GM21717 (cell line): ENCODE data around the gene PSTPIP2.
"Not testable (repeated sequence)": the region's sequence is repeated elsewhere in the genome, so short reads cannot be mapped to it uniquely, and the experiment has no call there.

Source experiments
- ATAC-seq: cut with Tn5 transposase; IDR thresholded peaks from one replicate; pipeline ENCODE4 v1.9.1; 2021; ENCODE audit warnings: mild to moderate bottlenecking, moderate library complexity; ENCODE audit not compliant: unreplicated experiment

Gene PSTPIP2

DNA sequence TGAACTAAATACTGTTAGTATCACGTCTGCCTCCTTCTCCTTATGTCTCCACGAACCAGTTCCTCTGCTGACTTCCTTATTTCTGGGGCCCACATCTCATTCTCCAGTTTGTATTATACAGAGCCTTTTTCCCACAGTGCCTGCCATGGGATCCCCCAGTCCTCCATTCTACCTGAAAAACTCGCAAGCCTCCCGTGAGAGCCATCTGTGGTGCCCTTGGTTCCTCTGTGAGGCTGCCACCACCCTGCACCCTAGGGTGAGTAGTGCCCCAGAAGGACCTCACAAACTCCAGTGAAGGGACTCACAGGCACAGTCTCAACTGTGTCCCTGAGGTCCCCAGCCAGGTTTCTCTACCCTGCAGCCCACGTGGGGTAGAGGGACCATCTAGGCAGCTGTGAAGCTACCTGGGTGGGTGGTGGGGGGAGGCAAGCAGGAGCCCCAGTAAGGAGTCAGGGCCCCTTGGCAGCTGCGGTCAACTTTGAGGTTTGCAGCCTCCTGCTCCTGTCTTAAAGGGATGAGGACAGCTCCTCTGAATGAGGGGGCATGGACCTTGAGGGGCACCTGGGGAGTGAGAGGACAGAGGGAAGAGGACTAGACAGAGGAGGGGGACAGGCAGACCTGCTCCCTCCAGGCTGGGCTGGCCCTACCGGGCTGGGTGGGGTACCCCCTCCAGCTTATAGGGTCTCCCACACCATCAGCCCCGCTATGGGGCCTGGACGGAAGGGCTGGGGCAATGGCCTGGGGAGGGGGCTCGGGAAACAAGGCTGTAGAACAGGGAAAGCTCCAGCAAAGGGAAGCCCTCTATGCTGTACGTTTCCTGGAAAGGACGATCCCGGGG lies 1.0 kb downstream of the PSTPIP2 start:
- ATAC-seq = no peak

DNA sequence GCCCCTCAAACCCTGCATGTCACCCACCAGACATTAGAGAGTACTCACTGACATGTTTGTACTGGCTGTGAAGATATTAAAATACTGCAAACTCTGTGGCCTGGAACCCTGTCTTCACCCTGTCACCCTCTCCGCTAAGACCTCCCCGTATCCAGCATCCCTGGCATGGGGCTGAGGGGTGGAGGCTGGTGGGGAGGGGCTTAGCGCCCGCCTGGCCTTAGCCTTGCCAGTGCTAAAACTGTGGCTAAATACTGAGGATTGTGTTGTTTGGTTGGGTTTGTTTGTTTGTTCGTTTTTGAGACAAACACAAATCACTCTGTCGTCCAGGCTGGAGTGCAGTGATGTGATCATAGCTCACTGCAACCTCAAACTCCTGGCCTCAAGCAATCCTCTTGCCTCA lies 1.8 kb downstream of the PSTPIP2 start:
- no peak for ATAC-seq

- ATAC-seq = no peak
Observed at GRCh38 chr18:46069524-46069923, 2.5 kb downstream of the PSTPIP2 start.

DNA sequence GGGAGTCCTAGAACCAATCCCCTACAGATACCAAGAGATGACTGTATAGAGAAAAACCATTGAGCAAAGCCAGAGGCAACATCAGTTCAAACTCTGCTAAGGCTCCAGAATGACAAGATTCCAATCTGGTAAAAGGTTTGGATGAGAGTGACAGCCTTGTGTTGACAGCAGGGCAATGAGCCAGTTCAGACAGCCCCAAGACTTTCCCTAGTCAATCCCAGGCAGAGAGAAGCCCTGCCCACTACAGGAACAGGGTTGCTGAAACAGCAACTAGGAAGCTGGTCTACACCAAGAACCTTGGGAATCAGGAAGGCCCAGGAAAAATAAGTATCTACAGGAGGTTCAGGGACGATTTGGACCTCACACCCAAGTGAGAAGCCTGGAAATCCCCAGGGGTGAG lies 3.3 kb downstream of the PSTPIP2 start:
- ATAC-seq = no peak

DNA sequence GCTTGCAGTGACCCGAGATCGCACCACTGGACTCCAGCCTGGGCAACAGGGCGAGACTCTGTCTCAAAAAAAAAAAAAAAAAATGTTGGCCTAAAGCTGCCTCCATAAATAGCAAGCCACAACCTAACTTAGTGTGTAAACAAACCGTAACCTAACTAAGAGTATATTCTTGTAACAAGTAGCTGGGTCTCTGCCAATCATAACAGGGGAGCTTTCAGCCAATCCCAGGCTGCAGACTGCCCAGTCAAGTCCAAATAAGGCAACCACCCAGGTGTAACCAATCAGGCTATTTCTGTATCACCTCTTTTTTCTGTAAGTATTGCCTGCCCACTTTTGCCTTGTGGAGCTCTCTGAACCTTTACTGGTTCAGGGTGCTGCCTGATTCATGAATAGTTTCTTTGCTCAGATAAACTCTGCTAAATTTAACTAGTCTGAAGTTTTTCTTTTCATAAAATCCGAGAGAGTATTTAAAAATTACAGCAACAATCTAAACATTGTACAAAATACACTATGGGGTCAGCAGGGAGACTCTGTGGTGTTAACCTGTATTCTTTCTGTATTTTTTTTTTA lies 4.5 kb downstream of the PSTPIP2 start:
- ATAC-seq = no peak

GRCh38 chr18:46062781-46063180 lies 9.3 kb downstream of the PSTPIP2 start:
- ATAC-seq = no peak

GRCh38 chr18:46061796-46062195 lies 10.3 kb downstream of the PSTPIP2 start:
- ATAC-seq = no peak

- no peak for ATAC-seq
Observed at GRCh38 chr18:46061387-46061786, 10.7 kb downstream of the PSTPIP2 start.

DNA sequence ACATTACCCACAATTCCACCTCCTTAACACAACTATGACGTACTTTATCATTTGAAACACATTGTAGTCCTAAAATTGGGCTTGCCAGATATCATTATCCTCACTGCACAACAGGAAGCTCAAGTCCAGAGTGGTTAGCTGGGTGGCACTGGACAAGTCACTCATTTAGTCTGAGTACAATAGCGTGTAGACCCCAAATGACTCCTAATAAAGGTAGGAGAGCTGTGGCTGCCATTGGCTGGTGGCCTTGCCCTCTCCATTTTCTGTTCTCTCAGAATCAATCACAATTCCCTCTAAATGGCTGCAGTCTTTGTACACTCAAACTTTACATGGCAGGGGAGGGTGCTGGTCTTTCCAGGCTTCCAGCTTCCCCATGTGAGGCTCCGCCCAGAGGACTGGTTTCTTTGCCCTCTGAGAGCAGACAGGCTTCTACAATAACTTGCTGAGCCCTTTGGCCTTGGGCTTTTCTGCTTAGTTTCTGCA lies 11.7 kb downstream of the PSTPIP2 start:
- ATAC-seq = no peak

DNA sequence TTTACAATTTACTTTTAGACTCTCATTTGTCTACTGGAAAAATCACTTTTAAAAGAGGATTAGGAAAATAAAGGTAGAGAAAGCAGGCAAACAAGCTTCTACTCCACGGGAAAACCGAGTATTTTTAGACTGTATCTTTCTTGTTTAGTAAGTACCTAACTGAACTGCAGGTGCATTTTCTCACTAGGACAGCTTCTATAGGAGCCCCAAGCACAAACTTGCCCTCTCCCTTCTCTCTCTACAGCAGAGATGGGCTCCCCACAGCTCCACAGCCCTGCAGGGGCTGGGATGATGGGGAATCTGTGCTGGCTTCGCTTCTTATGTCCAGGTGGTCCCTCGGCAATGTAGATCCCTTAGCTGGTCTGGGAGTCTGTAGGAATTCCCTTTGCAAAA lies 16.2 kb downstream of the PSTPIP2 start:
- ATAC-seq = no peak

DNA sequence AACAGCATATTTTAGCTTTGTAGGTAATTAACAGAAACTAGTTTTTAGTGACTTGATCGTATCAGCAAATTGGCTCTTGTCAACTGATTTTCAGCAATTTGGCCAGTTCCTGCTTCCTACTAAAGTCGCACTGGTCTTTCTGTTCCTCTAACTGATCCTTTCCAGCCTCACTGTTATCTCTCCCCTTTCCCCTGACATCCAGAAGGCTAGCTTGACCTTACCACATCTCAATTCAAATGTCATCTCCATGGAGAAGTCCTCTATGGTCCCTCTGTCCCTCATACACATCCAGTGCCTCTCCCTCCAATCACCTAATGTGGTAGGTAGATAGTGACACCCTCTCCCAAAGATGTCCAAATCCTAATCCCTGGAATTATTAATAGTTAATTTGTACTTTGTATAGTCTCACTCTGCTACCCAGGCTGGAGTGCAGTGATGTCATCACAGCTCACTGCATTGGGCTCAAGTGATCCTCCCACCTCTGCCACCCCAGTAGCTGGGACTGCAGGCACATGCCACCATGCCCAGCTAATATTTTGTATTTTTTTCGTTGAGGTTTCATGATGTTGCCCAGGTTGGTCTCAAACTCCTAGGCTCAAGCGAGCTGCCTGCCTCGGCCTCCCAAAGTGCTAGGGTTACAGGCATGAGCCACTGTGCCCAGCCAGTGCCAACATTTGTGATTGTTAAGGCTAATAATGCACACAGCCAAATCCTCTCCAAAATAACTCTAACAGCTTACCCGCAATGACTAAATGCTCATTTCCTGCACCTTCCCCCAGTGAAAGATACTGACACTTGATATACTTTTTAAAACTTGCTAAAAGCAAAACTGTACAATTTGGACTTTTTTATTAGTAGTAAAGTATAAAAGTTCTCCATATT lies 16.9 kb downstream of the PSTPIP2 start:
- ATAC-seq = no peak

DNA sequence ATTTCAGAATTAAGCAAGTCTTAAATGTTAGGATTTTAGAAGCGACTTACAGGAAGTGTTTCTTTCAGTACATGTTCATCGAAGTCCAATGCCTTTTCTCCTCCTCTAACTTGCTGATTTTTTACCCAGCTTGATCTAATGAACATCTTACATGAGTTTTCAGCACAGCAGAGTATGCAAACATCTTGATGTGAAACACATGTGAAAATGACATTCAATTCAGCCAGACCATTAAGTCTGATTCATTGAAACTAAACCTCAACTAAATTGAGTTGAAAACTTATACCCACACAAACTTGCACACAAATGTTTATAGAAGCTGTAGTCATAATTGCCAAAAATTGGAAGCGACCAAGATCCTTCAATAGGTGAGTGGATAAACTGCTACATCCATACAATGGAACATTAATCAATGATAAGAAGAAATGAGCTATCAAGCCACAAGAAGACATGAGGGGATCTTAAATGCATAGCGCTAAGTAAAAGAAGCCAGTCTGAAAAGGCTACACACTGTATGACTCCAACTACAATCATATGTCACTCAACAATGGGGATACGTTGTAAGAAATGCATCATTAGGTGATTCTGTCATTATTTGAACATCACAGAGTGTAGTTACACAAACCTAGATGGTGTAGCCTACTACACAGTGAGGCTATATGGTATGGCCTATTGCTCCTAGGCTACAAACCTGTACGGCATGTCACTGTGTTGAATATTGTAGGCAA lies 18.5 kb downstream of the PSTPIP2 start:
- ATAC-seq = no peak

GRCh38 chr18:46051731-46052461 lies 20.2 kb downstream of the PSTPIP2 start:
- ATAC-seq = no peak

DNA sequence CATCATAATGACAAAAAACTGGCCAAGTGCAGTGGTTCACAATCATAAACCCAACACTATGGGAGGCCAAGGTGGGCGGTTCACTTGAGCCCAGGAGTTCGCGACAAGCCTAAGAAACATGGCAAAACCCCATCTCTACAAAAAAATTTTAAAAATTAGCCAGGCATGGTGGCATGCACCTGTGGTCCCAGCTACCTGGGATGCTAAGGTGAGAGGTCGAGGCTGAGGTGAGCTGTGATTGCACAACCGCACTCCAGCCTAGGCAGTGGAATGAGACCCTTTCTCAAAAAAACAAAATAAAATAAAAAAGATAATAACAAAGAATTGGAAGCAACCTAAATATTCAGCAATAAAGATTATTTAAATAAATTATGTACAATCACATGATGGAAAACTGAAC lies 21.8 kb downstream of the PSTPIP2 start:
- ATAC-seq = no peak

GRCh38 chr18:46048641-46049040 lies 23.4 kb downstream of the PSTPIP2 start:
- no peak for ATAC-seq

DNA sequence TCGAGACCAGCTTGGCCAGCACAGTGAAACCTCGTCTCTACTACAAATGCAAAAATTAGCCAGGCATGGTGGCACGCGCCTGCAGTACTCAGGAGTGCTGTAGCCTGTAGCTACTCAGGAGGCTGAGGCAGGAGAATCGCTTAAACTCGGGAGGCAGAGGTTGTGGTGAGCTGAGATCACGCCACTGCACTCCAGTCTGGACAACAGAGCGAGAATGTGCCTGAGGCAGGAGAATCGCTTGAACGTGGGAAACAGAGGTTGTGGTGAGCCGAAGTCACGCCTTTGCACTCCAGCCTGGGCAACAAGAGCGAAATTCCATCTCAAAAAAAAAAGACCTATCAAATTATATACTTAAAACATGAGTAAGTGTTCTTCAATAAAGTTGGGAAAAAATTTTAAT lies 24.7 kb downstream of the PSTPIP2 start:
- ATAC-seq = not testable (repeated sequence)

DNA sequence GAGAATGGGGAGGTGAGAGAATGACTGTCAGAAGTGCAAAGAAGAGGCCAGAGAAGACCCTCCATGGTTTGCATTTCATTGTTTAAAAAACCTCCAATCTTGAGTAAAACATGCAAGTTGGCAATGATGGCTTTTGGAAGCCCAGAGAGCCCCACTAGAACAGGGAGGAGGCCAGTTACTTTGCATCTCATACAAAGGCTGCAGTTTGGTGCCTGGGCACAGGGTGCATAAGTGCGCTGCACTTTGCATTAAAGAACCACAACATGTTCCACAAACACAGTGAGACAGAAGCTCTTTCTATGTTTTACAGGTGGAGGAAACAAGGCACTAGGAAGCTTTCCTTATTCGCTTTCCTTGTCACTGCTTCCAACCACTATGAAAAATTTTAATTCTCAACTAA lies 25.4 kb downstream of the PSTPIP2 start:
- no peak for ATAC-seq

DNA sequence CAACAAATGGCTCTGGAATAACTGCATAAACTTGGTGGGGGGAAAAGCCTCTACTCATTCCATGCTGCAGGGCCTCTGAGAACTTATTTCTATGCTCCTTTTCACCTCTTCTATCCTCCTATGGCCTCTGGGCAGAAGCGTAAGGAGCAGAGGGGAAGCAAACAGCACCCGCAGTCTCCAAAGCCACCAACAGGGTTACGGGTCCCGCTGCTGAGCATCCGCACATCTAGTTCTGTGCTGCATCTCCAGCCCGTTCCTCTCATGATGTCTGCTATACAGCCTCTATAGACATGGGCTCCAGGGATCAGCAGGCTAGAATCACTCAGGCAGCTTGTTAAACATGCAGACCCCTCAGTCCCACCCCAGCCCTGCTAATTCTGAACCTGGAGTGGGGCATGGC lies 25.9 kb downstream of the PSTPIP2 start:
- no peak for ATAC-seq

DNA sequence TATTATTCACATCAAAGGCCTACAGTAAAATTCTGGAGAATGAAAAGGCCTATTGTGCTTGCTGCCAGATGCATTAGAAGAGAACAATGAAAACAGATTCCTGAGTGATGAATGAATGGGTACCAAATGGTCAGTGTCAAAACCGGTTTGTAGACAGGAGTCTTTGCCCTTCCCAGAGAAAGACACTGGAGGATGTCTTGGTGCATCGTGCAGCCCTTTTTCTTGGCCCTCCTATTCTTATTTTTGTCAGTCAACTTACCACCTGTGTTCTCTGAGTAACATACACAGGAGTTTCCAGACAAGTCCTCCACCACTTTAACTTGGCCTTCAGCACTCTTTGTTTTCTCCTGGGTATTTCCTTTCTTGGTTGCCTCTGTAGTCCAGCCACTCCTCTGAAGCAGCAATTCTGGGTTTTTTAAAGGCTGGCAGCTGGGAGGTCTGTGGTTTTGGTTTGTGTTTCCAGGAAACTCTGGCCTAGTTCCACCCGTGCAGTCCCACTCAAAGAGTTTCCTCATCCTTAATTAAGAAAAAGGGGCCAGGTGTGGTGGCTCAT lies 29.4 kb downstream of the PSTPIP2 start:
- no peak for ATAC-seq

DNA sequence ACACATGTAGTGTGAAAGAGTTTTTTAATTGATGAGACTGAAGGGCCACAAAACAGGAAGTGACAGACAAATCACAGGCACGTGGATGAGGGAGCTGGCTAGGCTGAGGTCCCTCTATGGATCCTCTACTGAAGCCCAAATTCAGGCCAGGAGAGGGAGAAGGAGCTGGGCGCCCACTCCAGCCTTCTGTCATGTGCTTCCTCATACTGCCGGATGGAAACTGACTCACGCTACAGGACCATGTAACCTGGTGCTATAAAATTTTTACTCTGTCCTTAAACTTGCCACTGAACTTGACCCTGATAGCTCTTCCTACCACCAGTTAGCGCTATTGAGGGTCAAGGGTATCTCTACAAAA lies 31.3 kb downstream of the PSTPIP2 start:
- no peak for ATAC-seq
